ENCODE measurements around the gene DACT1.

GRCh38 chr14:58662018-58662417 lies 24.3 kb downstream of the DACT1 start:
- TF ChIP-seq SIN3A (IDR thresholded peaks at IDR 0.05; ENCODE audit: borderline replicate concordance, insufficient read depth, low read length) (no peak), TAF1 (IDR thresholded peaks at IDR 0.05; ENCODE audit: borderline replicate concordance, insufficient read depth, low read length) (no peak), REST (IDR thresholded peaks at IDR 0.05; ENCODE audit: insufficient read depth in 1 of 2, low read depth in 2 of 2, low read length in 2 of 2) (no peak)
